HG03097 (cell line): ENCODE results near the gene GMDS.

ENCODE experiments used
- ATAC-seq: cut with Tn5 transposase; IDR thresholded peaks from one replicate; pipeline ENCODE4 v1.9.1; 2021; ENCODE audit not compliant: unreplicated experiment, low FRiP score

Gene GMDS

DNA sequence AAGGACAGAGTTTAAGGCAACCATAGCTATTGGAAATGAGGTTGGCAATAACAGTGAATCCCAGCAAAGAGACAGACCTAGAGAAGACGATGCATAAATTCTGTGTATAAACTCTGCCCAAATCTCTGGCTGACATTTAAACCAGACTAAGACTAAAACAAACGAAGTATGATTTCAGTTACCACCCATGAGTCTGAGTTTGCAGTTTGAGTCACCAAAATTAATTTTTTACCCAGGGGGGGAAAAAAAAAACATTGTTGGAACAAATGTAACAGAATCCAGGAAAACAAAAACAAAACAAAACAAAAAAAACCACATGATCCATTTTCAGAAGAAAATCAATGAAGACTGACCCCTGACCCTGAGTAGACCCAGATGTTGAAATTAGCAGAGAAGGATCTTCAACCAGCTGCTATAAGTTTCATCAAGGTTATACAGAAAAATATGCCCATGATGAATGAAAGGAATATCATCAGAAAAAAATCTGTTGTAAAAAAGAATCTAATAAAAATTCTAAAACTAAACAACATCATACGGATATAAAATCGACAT, 190.8 kb downstream of the GMDS start:
- ATAC-seq = no peak

- no peak for ATAC-seq
Measured at GRCh38 chr6:2053691-2054090, 191.7 kb downstream of the GMDS start.

- no peak for ATAC-seq
Measured at GRCh38 chr6:2047855-2048254, 197.6 kb downstream of the GMDS start.

DNA sequence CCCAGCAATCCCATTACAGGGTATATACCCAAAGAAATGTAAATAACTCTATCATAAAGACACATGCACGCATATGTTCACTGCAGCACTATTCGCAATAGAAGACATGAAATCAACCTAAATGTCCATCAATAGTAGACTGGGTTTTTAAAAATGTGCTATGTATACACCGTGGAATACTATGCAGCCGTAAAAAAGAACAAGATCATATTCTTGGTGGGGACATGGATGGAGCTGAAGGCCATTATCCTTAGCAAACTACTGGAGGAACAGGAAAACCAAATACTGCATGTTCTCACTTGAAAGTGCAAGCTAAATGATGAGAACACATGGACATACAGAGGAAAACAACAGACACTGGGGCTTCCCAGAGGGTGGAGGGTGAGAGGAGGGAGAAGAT, 201.2 kb downstream of the GMDS start:
- ATAC-seq = no peak

- no peak for ATAC-seq
Measured at GRCh38 chr6:2042956-2043648, 202.3 kb downstream of the GMDS start.

DNA sequence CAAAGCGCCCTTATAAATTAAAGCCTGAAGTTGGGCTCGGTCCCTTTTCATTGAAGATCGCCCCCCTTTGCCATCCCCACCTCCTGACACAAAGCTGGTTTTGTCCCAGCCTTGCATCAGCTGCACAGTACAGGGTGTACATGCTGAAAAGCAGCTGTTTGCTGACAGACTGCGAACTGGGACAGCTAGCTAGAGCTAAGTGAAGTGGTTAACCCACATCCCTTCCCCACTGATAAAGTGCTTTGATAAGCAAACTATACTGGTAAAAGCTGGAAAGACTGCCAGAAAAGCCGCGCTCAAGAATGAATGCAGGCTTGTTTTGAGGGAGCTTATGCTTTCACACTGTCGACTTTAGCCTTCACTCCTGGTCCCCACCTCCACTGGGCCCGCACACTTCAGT, 207.3 kb downstream of the GMDS start:
- no peak for ATAC-seq

DNA sequence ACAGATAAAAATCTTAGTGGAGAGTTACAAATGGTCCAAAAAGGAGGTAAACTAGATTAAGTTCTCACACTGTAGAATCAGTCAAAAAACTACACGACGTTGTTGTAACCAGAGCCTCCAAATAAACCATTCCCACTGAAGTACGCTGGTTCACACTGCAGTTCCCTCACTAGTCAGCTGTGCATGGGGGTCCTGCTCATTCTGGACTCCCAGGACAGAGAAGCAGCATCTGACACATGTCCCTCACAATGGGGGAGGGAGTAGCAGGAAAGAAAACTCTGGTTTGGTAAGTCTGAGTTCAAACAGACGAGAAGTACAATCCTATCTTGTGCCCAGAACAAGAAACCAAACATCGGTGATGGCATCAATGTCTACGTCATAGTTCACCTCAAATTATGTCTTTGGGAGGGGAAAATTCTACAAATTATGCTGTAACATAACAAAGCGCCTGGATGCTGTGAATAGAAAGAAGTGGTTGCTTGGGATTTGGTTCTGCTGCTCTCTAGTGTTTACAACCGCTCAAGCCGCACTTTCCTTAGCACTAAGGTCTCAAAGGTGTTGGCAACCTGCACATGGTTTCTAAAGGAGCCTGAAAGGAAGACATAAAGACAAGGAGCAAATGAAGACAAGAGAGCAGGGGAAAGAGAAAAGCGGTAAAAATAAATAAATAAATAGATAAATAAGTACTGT, 208.0 kb downstream of the GMDS start:
- ATAC-seq = no peak

DNA sequence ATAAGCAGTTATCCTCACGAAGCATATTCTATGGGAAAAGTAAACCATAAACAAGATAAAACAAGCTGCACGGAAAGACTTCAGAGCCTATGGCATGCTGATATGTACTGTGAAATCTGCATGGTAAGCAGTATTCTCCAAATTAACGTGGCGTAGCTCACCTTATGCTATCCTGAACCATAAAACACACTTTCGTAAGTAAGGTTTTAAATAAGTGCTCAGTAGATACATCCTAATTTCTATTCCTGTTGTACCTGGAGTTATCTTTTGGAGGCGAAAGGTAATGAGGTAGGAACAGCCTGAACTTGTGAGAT, 208.7 kb downstream of the GMDS start:
- ATAC-seq = no peak

DNA sequence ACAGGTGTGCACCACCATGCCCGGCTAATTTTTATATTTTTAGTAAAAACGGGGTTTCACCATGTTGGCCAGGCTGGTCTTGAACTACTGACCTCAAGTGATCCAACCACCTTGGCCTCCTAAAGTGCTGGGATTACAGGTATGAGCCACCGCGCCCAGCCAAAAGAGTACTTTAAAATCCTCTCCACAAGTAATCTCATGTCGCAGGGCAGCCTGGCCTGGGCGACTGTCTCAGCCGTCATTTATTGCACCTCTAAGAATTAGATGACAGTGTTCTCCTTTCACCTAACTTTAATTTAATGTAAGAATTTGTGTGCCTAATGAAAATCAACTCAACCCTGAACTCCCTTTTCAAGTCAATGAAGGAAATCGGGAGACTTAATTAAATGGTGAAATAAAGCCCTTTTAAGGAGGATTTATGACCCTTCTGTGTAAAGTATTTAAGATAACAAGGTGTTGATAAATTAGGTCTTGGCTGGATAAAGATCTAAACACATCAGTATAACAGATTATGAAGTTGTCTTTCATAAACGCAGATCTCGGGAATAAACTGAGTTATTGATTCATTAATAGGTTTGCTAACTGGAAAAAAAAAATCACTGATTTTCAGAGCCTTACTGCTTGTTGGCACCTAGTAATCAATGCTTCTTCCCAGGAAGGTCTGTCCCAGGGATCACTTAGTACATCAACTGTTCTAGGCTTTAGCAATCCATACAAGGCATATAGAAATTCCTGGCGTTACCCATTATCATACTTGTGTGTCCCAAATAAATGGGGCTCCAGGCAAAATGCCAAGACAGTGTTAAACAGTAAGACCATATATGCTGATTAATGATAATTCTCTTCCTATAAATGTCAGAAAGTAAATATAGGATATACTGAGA, 209.3 kb downstream of the GMDS start:
- ATAC-seq = no peak

GRCh38 chr6:2035046-2035445, 210.4 kb downstream of the GMDS start:
- ATAC-seq = no peak

GRCh38 chr6:2034256-2034655, 211.1 kb downstream of the GMDS start:
- no peak for ATAC-seq

GRCh38 chr6:2033544-2033943, 211.9 kb downstream of the GMDS start:
- no peak for ATAC-seq

DNA sequence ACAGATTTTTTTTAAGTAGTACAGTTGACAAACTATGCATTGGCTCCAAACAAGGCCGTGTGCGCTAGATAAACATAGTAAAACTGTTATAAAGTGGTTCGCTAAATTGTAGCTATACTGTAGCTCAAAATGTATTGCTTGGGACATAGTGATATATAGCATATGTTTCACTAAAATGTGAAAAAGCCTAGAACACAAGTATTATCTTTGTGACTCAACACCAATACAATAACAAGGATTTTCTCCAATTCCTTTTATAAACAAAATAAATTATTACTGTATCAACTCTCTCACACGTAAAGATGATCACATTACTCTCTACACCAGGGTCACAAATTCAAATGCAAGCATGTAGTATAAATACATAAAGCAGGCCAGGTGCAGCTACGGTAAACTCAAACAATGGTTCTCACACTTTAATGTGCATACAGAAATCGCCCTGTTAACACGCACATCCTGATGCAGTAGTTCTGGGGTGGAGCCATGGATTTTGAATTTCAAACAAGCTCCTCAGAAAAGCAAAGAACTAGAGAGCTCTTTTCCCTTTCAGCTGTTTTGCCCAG, 214.6 kb downstream of the GMDS start:
- ATAC-seq = no peak

GRCh38 chr6:2029952-2030351, 215.5 kb downstream of the GMDS start:
- ATAC-seq = no peak

- no peak for ATAC-seq
Measured at GRCh38 chr6:2029130-2029794, 216.1 kb downstream of the GMDS start.

- ATAC-seq = no peak
Measured at GRCh38 chr6:2028457-2029038, 216.9 kb downstream of the GMDS start.

GRCh38 chr6:2026133-2026532, 219.3 kb downstream of the GMDS start:
- ATAC-seq = no peak

DNA sequence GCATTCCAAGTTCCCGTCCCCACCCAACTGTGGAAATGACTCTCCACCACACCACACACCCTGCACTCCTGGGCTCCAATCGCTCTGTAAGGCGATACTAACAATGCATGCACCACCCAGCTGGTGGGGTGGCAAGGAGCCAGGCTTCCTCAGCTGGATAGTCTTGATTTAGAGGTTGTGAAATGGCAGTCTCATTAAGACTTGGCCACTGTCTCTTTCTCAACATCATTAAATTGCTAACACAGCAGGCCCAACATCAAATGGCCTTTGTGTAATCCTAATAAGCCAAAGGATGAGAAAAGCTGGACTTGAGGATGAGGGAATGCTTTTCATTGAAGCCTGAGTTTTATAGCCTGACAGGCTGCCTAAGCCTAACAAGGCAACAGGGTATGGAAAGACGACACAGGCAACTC, 223.7 kb downstream of the GMDS start:
- no peak for ATAC-seq

DNA sequence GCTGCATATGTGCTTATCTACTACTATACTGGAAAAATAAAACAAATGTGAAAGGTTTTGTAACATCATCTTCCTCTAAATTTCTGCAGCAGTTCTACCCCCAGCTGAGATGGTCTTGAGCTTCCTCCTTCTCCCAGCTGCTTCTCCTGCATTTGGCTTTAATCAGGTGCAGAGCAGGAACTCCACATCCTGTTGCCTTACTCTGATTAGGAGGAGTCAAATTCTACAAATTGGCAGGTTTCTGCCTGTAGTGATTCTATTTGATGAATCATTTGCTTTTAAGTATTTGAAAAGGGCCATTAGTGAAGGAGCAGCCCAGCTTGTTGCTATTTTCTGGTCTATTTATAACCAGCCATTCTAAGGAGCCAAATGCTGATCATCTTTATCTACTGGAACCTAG, 224.5 kb downstream of the GMDS start:
- ATAC-seq = no peak

GRCh38 chr6:2019051-2019450, 226.4 kb downstream of the GMDS start:
- no peak for ATAC-seq
